OCI-LY3 (cell line): Measurements from ENCODE around the gene PIP4K2B.

Experiments
- H2AFZ ChIP-seq: fragments of 200-600, 300-600 bp; shearing (Covaris generic); 2 replicates; pipeline ENCODE4 v1.6.0; 2014; ENCODE audit warnings: antibody characterized with exemption, low read depth, low read length
- H3K27ac ChIP-seq: fragments of 200-600, 300-600 bp; sonication (generic); 2 replicates; pipeline ENCODE4 v1.5.1; 2014; ENCODE audit warnings: mild to moderate bottlenecking, low read length, moderate library complexity, mixed read lengths
- H3K27me3 ChIP-seq: fragments of 200-600, 300-600 bp; sonication (generic); 2 replicates; pipeline ENCODE4 v1.6.1; 2014; ENCODE audit warnings: low read depth, low read length, mixed read lengths
- H3K36me3 ChIP-seq: fragments of 200-600, 300-600 bp; sonication (generic); replicated peaks from 2 replicates; pipeline ENCODE3; 2014; ENCODE audit warnings: low read depth, low read length, mixed read lengths
- H3K4me1 ChIP-seq: fragments of 300-600, 200-600 bp; sonication (generic); 2 replicates; pipeline ENCODE4 v1.6.1; 2014; ENCODE audit warnings: low read length, mixed read lengths
- H3K4me2 ChIP-seq: fragments of 200-600, 300-600 bp; sonication (generic); 2 replicates; pipeline ENCODE4 v1.6.1; 2014; ENCODE audit warnings: low read length, mixed read lengths
- H3K4me3 ChIP-seq: fragments of 300-600, 200-600 bp; sonication (generic); 2 replicates; pipeline ENCODE4 v1.5.1; 2014; ENCODE audit warnings: antibody characterized with exemption, mild to moderate bottlenecking, low read length, moderate library complexity
- H3K79me2 ChIP-seq: fragments of 300-600, 200-600 bp; shearing (Covaris generic); 2 replicates; pipeline ENCODE4 v1.6.1; 2014; ENCODE audit warnings: mild to moderate bottlenecking, low read length, mixed read lengths
- H3K9ac ChIP-seq: fragments of 300-600, 200-600 bp; shearing (Covaris generic); 2 replicates; pipeline ENCODE4 v1.6.0; 2014; ENCODE audit warnings: mild to moderate bottlenecking, low read length, moderate library complexity
- H3K9me3 ChIP-seq: fragments of 200-600, 300-600 bp; shearing (Covaris generic); 2 replicates; pipeline ENCODE4 v1.6.1; 2014; ENCODE audit warnings: low read length, mixed read lengths; ENCODE audit not compliant: insufficient read depth
- H4K20me1 ChIP-seq: fragments of 200-600, 300-600 bp; sonication (generic); 2 replicates; pipeline ENCODE4 v1.6.1; 2016; ENCODE audit warnings: low read length, mixed read lengths; ENCODE audit not compliant: insufficient read depth
- EZH2phosphoT487 ChIP-seq: fragments of 200-600 bp; shearing (Covaris generic); IDR thresholded peaks from 2 replicates; pipeline ENCODE4 v1.6.1; 2018; ENCODE audit warnings: antibody characterized with exemption, mixed run types, low read depth
- TF ChIP-seq, protein P1 (sequence below): fragments of 200-600, 300-600 bp; sonication (generic); IDR thresholded peaks from 2 replicates; pipeline ENCODE4 v1.5.1; 2014; ENCODE audit warnings: antibody characterized with exemption, low read length, low read depth

The PIP4K2B gene

DNA sequence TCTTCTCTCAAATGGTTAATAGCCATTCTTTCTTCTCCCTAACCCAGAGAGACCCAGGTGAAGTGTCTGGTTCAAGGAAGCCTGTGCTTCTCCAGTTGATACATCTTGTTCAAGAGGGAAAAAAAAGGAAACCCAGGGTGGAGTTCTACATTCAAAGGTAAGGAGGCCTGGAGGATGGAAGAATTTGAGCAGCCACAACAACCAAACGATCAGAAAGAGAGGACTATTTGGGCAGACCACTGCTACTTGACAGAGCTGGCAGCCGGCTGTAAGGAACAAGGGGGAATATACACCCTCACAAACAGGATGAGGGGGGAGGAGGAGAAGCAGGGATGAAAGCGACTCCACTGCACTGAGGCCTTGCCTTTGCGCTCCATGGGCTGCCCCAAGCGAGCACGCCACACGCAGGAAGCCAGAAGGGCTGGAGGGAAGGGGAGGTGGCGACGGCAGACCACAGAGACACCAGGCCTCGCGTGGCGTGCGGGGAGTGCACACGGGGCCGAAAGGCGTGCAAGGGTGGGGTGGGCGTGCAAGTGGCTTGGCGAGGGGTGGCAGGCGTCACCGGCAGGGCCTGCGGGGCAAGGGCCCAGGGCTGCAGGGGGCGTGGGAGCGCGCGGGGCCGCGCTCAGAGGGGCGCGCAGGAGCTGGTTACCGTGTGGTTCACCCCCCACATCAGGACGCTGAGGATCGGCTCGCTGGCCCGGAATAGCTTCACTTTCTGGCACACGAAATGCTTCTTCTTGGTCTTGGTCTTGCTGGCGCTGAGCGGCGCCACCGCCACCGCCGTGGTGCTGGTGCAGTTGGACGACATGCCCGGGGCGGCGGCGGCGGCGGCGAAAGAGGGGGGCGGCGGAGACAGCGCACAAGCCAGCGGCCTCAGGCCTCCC is 499 bp downstream of the PIP4K2B start:
- Histone ChIP-seq H3K4me1 (peaks cover 17% of the 10 kb centered on the region), H3K4me2 (peak overlapping the region; percentile 98), H3K27me3 (no peaks in the 10 kb centered on the region), H4K20me1 (0 out of 2 replicates have a peak, but pooled peaks cover 9% of the 10 kb centered on the region), H3K4me3 (peak overlapping the region; percentile 95), H2AFZ (peak overlapping the region; percentile 47; the same call in 1 of the 2 replicates), H3K36me3 (peaks cover 33% of the 10 kb centered on the region), H3K27ac (peak overlapping the region; percentile 87), H3K79me2 (peaks cover 39% of the 10 kb centered on the region), H3K9ac (peak overlapping the region; percentile 94), H3K9me3 (no peaks in the 10 kb centered on the region)
- TF ChIP-seq, protein P1, sequence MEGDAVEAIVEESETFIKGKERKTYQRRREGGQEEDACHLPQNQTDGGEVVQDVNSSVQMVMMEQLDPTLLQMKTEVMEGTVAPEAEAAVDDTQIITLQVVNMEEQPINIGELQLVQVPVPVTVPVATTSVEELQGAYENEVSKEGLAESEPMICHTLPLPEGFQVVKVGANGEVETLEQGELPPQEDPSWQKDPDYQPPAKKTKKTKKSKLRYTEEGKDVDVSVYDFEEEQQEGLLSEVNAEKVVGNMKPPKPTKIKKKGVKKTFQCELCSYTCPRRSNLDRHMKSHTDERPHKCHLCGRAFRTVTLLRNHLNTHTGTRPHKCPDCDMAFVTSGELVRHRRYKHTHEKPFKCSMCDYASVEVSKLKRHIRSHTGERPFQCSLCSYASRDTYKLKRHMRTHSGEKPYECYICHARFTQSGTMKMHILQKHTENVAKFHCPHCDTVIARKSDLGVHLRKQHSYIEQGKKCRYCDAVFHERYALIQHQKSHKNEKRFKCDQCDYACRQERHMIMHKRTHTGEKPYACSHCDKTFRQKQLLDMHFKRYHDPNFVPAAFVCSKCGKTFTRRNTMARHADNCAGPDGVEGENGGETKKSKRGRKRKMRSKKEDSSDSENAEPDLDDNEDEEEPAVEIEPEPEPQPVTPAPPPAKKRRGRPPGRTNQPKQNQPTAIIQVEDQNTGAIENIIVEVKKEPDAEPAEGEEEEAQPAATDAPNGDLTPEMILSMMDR, result peak; percentile 24
- TF ChIP-seq EZH2phosphoT487, result no peak

- H3K27me3 ChIP-seq, result no peaks in the 10 kb centered on the region
- H4K20me1 ChIP-seq, result 0 out of 2 replicates have a peak, but pooled peaks cover 9% of the 10 kb centered on the region
- H2AFZ ChIP-seq, result no peak overlapping the region
- no peak overlapping the region for H3K27ac ChIP-seq
- 0 out of 2 replicates have a peak overlapping the region, but pooled peaks have one; percentile 94 for H3K9ac ChIP-seq
- H3K9me3 ChIP-seq, result no peaks in the 10 kb centered on the region
- H3K4me2 ChIP-seq, result peak overlapping the region; percentile 98
- H3K4me3 ChIP-seq, result peak overlapping the region; percentile 95
- peaks cover 17% of the 10 kb centered on the region for H3K4me1 ChIP-seq
- TF ChIP-seq EZH2phosphoT487, result no peak
- H3K79me2 ChIP-seq, result peaks cover 39% of the 10 kb centered on the region
- H3K36me3 ChIP-seq, result peaks cover 30% of the 10 kb centered on the region
Measured at GRCh38 chr17:38797828-38798227, 1.5 kb downstream of the PIP4K2B start.

GRCh38 chr17:38797158-38797490 is 2.2 kb downstream of the PIP4K2B start:
- no peak overlapping the region for H3K27ac ChIP-seq
- H3K9me3 ChIP-seq, result no peaks in the 10 kb centered on the region
- peaks cover 28% of the 10 kb centered on the region for H3K36me3 ChIP-seq
- 0 out of 2 replicates have a peak, but pooled peaks cover 9% of the 10 kb centered on the region for H4K20me1 ChIP-seq
- no peak overlapping the region for H3K4me3 ChIP-seq
- H3K4me2 ChIP-seq, result no peak overlapping the region
- H3K79me2 ChIP-seq, result peaks cover 39% of the 10 kb centered on the region
- H3K4me1 ChIP-seq, result peaks cover 17% of the 10 kb centered on the region
- TF ChIP-seq, protein P1, result no peak
- no peak for TF ChIP-seq EZH2phosphoT487
- no peaks in the 10 kb centered on the region for H3K27me3 ChIP-seq
- no peak overlapping the region for H2AFZ ChIP-seq
- no peak overlapping the region for H3K9ac ChIP-seq

DNA sequence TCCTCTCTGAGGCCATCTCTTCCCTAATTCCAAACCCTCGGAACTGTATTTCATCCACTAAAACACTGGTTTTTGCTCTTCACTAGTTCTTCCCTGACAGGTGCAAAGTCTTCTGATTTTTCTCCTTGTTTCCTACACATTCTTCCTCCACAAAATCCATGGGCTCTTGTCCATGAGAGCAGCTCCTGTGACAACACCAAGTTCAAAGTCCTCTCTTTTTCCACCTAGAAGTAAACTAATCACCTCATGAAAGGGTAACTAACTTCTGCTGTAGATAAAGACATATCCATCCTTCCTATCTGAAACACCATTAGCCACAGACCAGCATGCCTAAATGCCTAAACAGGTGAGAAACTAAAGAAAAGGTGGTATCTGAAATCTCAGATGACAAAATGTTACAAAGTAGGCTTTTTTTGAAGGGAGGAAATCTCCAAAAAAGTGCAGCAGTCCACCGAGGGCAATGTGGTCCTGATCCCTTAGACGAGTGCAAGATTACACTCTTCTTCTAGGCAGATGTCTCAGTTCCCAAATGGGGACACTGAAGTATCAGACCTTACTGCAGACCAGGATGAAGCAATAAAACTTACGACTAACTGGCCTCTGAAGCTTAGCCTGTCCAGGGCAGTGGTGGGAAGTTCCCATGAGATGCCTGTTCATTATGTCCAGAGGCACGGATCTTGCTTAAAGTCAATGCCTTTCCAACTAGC is 2.8 kb downstream of the PIP4K2B start:
- H3K9ac ChIP-seq, result no peak overlapping the region
- no peaks in the 10 kb centered on the region for H3K9me3 ChIP-seq
- no peak overlapping the region for H3K27ac ChIP-seq
- H3K36me3 ChIP-seq, result peaks cover 23% of the 10 kb centered on the region
- H4K20me1 ChIP-seq, result 0 out of 2 replicates have a peak, but pooled peaks cover 9% of the 10 kb centered on the region
- TF ChIP-seq, protein P1, result no peak
- TF ChIP-seq EZH2phosphoT487, result no peak
- H3K79me2 ChIP-seq, result peaks cover 39% of the 10 kb centered on the region
- H3K4me1 ChIP-seq, result peaks cover 17% of the 10 kb centered on the region
- no peak overlapping the region for H3K4me2 ChIP-seq
- no peaks in the 10 kb centered on the region for H3K27me3 ChIP-seq
- H3K4me3 ChIP-seq, result no peak overlapping the region
- H2AFZ ChIP-seq, result no peak overlapping the region
